Nephron progenitor cell (in vitro differentiated cells): ENCODE data around the gene RNASE9.

Experiments
- DNase-seq: peaks from one replicate; pipeline ENCODE4 v3.0.0; 2021
- H3K27ac Mint-ChIP-seq: 2 replicates; pipeline ENCODE4 v1.8.0; 2021; ENCODE audit warnings: mild to moderate bottlenecking, moderate library complexity, mixed read lengths
- H3K27me3 Mint-ChIP-seq: 2 replicates; pipeline ENCODE4 v1.8.0; 2021; ENCODE audit warnings: mild to moderate bottlenecking, low read depth, mixed read lengths; ENCODE audit not compliant: poor library complexity
- H3K36me3 Mint-ChIP-seq: 2 replicates; pipeline ENCODE4 v1.8.0; 2021; ENCODE audit warnings: low read depth, mixed read lengths
- H3K4me1 Mint-ChIP-seq: 2 replicates; pipeline ENCODE4 v1.8.0; 2021; ENCODE audit warnings: mixed read lengths
- H3K4me3 Mint-ChIP-seq: 2 replicates; pipeline ENCODE4 v1.8.0; 2021; ENCODE audit warnings: mild to moderate bottlenecking, moderate library complexity, mixed read lengths
- H3K9me3 Mint-ChIP-seq: 2 replicates; pipeline ENCODE4 v1.8.0; 2021; ENCODE audit warnings: mild to moderate bottlenecking, moderate library complexity, mixed read lengths
- CTCF ChIP-seq: fragments of 200-600 bp; sonication (generic); IDR thresholded peaks from 2 replicates; pipeline ENCODE4 v1.5.0; 2021; ENCODE audit warnings: antibody characterized with exemption

Gene RNASE9

GRCh38 chr14:20553024-20553423 lies 7.8 kb downstream of the RNASE9 start:
- no peaks in the 10 kb centered on the region for H3K36me3 Mint-ChIP-seq
- no peaks in the 10 kb centered on the region for H3K27me3 Mint-ChIP-seq
- no peak for TF ChIP-seq CTCF
- H3K4me3 Mint-ChIP-seq, result no peak overlapping the region
- H3K27ac Mint-ChIP-seq, result no peak overlapping the region
- peaks cover 2% of the 10 kb centered on the region for H3K4me1 Mint-ChIP-seq
- no peaks in the 10 kb centered on the region for H3K9me3 Mint-ChIP-seq
- no peak for DNase-seq

- no peak for DNase-seq
- Mint-ChIP-seq H3K36me3 (no peaks in the 10 kb centered on the region), H3K27me3 (peaks cover 3% of the 10 kb centered on the region), H3K4me1 (no peaks in the 10 kb centered on the region), H3K4me3 (no peak overlapping the region), H3K9me3 (no peaks in the 10 kb centered on the region), H3K27ac (no peak overlapping the region)
- no peak for TF ChIP-seq CTCF
Observed at GRCh38 chr14:20551606-20552005, 9.2 kb downstream of the RNASE9 start.

DNA sequence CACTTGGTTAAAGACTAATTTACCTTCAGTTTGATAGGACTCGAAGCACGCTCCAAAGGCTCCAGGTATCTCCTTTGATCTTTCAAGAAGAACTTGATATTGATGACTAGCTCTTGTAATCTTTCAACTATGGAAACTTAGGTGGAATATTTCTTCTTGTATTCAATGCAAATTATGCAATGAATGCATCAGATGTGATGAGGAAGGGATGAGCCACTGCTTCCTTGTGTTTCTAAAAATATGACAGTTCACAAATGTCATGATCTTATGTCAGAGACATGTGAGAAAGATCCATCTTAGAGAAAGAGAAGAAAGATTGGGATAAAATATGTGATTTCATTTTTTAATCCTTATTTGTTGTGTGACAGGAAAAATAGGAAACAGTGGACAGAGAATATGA lies 9.9 kb downstream of the RNASE9 start:
- Mint-ChIP-seq H3K4me1 (no peaks in the 10 kb centered on the region), H3K4me3 (no peak overlapping the region), H3K36me3 (no peaks in the 10 kb centered on the region), H3K9me3 (no peaks in the 10 kb centered on the region), H3K27me3 (peaks cover 3% of the 10 kb centered on the region), H3K27ac (no peak overlapping the region)
- no peak for TF ChIP-seq CTCF
- no peak for DNase-seq

DNA sequence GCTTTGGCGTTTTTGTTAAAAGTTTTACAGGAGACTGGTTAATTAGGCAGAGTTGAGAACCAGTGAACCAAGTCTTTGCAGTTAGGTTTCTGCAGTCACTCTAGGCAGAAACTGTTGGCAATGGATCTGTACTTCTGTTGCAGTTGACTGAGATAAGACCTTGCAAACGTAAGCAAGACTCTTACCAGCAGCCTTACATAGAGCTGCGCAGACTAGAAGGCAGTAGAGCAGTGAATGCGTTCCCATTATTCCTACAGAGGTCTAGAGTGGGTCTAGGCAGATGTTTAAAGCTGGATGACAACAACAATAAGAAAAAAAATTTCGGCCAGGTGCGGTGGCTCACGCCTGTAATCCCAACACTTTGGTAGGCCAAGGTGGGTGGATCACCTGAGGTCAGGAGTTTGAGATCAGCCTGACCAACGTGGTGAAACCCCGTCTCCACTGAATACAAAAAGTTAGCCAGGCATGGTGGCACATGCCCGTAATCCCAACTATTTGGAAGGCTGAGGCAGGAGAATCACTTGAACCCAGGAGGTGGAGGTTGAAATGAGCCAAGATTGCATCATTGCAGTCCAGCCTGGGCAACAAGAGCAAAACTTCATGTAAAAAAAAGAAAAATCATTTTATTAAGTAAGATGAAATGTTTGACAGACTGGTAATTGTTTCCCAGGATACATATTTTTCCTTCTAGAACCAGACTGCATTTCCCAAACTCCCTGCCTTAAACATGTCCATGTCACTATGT lies 12.3 kb downstream of the RNASE9 start:
- no peak overlapping the region for H3K27ac Mint-ChIP-seq
- H3K4me1 Mint-ChIP-seq, result no peaks in the 10 kb centered on the region
- no peak overlapping the region for H3K4me3 Mint-ChIP-seq
- peaks cover 6% of the 10 kb centered on the region for H3K27me3 Mint-ChIP-seq
- no peak for DNase-seq
- TF ChIP-seq CTCF, result no peak
- H3K36me3 Mint-ChIP-seq, result no peaks in the 10 kb centered on the region
- H3K9me3 Mint-ChIP-seq, result no peaks in the 10 kb centered on the region

DNA sequence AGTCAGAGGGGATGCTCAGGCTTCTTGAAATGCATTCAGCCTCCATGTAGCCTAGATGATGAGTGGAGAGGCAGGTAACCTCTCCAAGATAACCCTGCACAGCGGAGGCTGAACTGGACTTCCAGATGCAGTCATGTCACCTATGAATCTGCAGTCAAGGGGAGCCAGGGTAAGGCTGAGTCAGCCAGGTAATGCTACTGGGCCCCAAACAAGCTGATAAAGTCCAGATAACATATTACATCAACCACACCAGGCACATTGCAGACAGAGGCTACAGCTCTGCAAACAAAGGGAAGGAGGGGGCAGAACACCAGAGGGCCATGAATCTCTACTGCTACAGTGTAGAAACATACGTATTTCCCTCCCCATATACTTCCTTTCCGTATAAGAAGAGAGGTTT lies 14.0 kb downstream of the RNASE9 start:
- H3K9me3 Mint-ChIP-seq, result no peaks in the 10 kb centered on the region
- H3K4me3 Mint-ChIP-seq, result no peak overlapping the region
- DNase-seq, result no peak
- H3K27ac Mint-ChIP-seq, result peak overlapping the region; percentile 29
- no peaks in the 10 kb centered on the region for H3K36me3 Mint-ChIP-seq
- H3K4me1 Mint-ChIP-seq, result no peaks in the 10 kb centered on the region
- TF ChIP-seq CTCF, result no peak
- H3K27me3 Mint-ChIP-seq, result peaks cover 9% of the 10 kb centered on the region

GRCh38 chr14:20539906-20540305 lies 20.9 kb downstream of the RNASE9 start:
- H3K36me3 Mint-ChIP-seq, result no peaks in the 10 kb centered on the region
- H3K27me3 Mint-ChIP-seq, result peaks cover 4% of the 10 kb centered on the region
- DNase-seq, result no peak
- H3K27ac Mint-ChIP-seq, result no peak overlapping the region
- H3K4me1 Mint-ChIP-seq, result no peaks in the 10 kb centered on the region
- TF ChIP-seq CTCF, result no peak
- no peaks in the 10 kb centered on the region for H3K9me3 Mint-ChIP-seq
- H3K4me3 Mint-ChIP-seq, result no peak overlapping the region
